H9 (cell line): ENCODE data around the gene CDRT4. TPM values are rescaled to one million over a fixed set of nuclear protein-coding genes. Genes with fewer than 3 reads are reported as not detected.
A peak's percentile ranks its signal among the peaks of the same experiment; 100 is the strongest.

Experiments
- DNase-seq: peaks from one replicate; pipeline ENCODE4 v3.0.0-alpha.2; 2017
- H2AFZ ChIP-seq: one replicate; pipeline ENCODE4 v1.6.1; 2013; ENCODE audit warnings: mild to moderate bottlenecking, low read length, control low read depth, moderate library complexity
- H2AK5ac ChIP-seq: 2 replicates; pipeline ENCODE4 v1.6.1; 2013; ENCODE audit warnings: low read length, control low read depth, mixed read lengths; ENCODE audit not compliant: insufficient read length
- H2BK120ac ChIP-seq: one replicate; pipeline ENCODE4 v1.6.1; 2013; ENCODE audit warnings: low read depth, mild to moderate bottlenecking, low read length, control low read depth, inconsistent platforms; ENCODE audit not compliant: poor library complexity, severe bottlenecking
- H2BK12ac ChIP-seq: 2 replicates; pipeline ENCODE4 v1.6.1; 2013; ENCODE audit warnings: low read length, control low read depth, mixed read lengths, low read depth; ENCODE audit not compliant: insufficient read length
- H2BK15ac ChIP-seq: 2 replicates; pipeline ENCODE4 v1.6.1; 2013; ENCODE audit warnings: low read depth, low read length, control low read depth
- H2BK20ac ChIP-seq: one replicate; pipeline ENCODE4 v1.6.1; 2013; ENCODE audit warnings: low read depth, mild to moderate bottlenecking, low read length, control low read depth, inconsistent platforms; ENCODE audit not compliant: poor library complexity, severe bottlenecking
- H2BK5ac ChIP-seq: 2 replicates; pipeline ENCODE4 v1.6.1; 2013; ENCODE audit warnings: low read length, control low read depth, mixed read lengths; ENCODE audit not compliant: insufficient read length
- H3K14ac ChIP-seq: 2 replicates; pipeline ENCODE4 v1.6.1; 2013; ENCODE audit warnings: low read length, control low read depth; ENCODE audit not compliant: insufficient read depth
- H3K18ac ChIP-seq: 2 replicates; pipeline ENCODE4 v1.6.1; 2013; ENCODE audit warnings: low read depth, mild to moderate bottlenecking, mixed read lengths, low read length, control low read depth; ENCODE audit not compliant: insufficient read length
- H3K23ac ChIP-seq: 2 replicates; pipeline ENCODE4 v1.6.1; 2013; ENCODE audit warnings: low read length, control low read depth, mixed read lengths, low read depth; ENCODE audit not compliant: insufficient read length
- H3K23me2 ChIP-seq: 2 replicates; pipeline ENCODE4 v1.6.1; 2013; ENCODE audit warnings: low read depth, mild to moderate bottlenecking, mixed read lengths, low read length, control low read depth; ENCODE audit not compliant: insufficient read length, poor library complexity, severe bottlenecking
- H3K27ac ChIP-seq: 2 replicates; pipeline ENCODE4 v1.5.1; 2013; ENCODE audit warnings: low read length, control low read depth, mixed read lengths, low read depth; ENCODE audit not compliant: insufficient read length
- H3K27me3 ChIP-seq: 2 replicates; pipeline ENCODE4 v1.6.1; 2013; ENCODE audit warnings: low read length, control low read depth, inconsistent platforms; ENCODE audit not compliant: insufficient read depth
- H3K4ac ChIP-seq: 2 replicates; pipeline ENCODE4 v1.6.1; 2013; ENCODE audit warnings: low read depth, mild to moderate bottlenecking, control low read depth, inconsistent platforms, low read length, moderate library complexity
- H3K4me1 ChIP-seq: 2 replicates; pipeline ENCODE4 v1.6.1; 2013; ENCODE audit warnings: low read length, control low read depth, inconsistent platforms; ENCODE audit not compliant: insufficient read depth
- H3K4me2 ChIP-seq: 2 replicates; pipeline ENCODE4 v1.6.1; 2013; ENCODE audit warnings: low read length, control low read depth, mixed read lengths; ENCODE audit not compliant: insufficient read length, insufficient read depth
- H3K56ac ChIP-seq: 2 replicates; pipeline ENCODE4 v1.6.1; 2013; ENCODE audit warnings: low read depth, mild to moderate bottlenecking, mixed read lengths, low read length, control low read depth; ENCODE audit not compliant: insufficient read length
- H3K79me1 ChIP-seq: 2 replicates; pipeline ENCODE4 v1.6.1; 2013; ENCODE audit warnings: low read depth, mild to moderate bottlenecking, moderate library complexity, low read length, control low read depth, inconsistent platforms; ENCODE audit not compliant: insufficient read depth, poor library complexity, severe bottlenecking
- H3K79me2 ChIP-seq: 2 replicates; pipeline ENCODE4 v1.6.1; 2013; ENCODE audit warnings: low read length, control low read depth, inconsistent platforms; ENCODE audit not compliant: insufficient read depth
- H3K9ac ChIP-seq: 2 replicates; pipeline ENCODE4 v1.6.1; 2013; ENCODE audit warnings: low read length, control low read depth, mixed read lengths; ENCODE audit not compliant: insufficient read length; ENCODE audit errors: extremely low read depth
- H3K9me3 ChIP-seq: one replicate; pipeline ENCODE4 v1.6.1; 2013; ENCODE audit warnings: low read depth, low read length, inconsistent platforms; ENCODE audit not compliant: control insufficient read depth
- H3T11ph ChIP-seq: one replicate; pipeline ENCODE4 v1.6.1; 2013; ENCODE audit warnings: mild to moderate bottlenecking, low read length, control low read depth, inconsistent platforms
- H4K20me1 ChIP-seq: one replicate; pipeline ENCODE4 v1.6.1; 2013; ENCODE audit not compliant: control insufficient read depth, insufficient read length, insufficient read depth
- H4K5ac ChIP-seq: 2 replicates; pipeline ENCODE4 v1.6.1; 2013; ENCODE audit warnings: low read depth, mild to moderate bottlenecking, mixed read lengths, low read length, control low read depth; ENCODE audit not compliant: insufficient read length
- H4K8ac ChIP-seq: replicated peaks from 2 replicates; pipeline ENCODE4 v1.6.1; 2013; ENCODE audit warnings: low read length, control low read depth, mixed read lengths, low read depth; ENCODE audit not compliant: insufficient read length
- H4K91ac ChIP-seq: 2 replicates; pipeline ENCODE4 v1.6.1; 2013; ENCODE audit warnings: low read depth, mild to moderate bottlenecking, moderate library complexity, mixed read lengths, low read length, control low read depth; ENCODE audit not compliant: insufficient read length
- H3K27ac Mint-ChIP-seq, 3 experiments: 2 replicates in 2 of 3; 3 replicates in 1 of 3; pipeline ENCODE4 v1.8.0; 2020 to 2021; ENCODE audit warnings: mixed read lengths in 3 of 3, mild to moderate bottlenecking in 1 of 3, moderate library complexity in 1 of 3
- H3K27me3 Mint-ChIP-seq: 2 replicates; pipeline ENCODE4 v1.8.0; 2021; ENCODE audit warnings: low read depth, mild to moderate bottlenecking, moderate library complexity, mixed read lengths
- H3K36me3 Mint-ChIP-seq, 3 experiments: 2 replicates in 2 of 3; 3 replicates in 1 of 3; pipeline ENCODE4 v1.8.0; 2020 to 2021; ENCODE audit warnings: low read depth in 3 of 3, mixed read lengths in 3 of 3; ENCODE audit not compliant: insufficient read depth in 1 of 3
- H3K4me1 Mint-ChIP-seq, 2 experiments: 2 replicates each; pipeline ENCODE4 v1.8.0; 2020; ENCODE audit warnings: mixed read lengths in 2 of 2
- H3K4me3 Mint-ChIP-seq, 2 experiments: 2 replicates in 1 of 2; 3 replicates in 1 of 2; pipeline ENCODE4 v1.8.0; 2020 to 2021; ENCODE audit warnings: mild to moderate bottlenecking in 2 of 2, mixed read lengths in 2 of 2, moderate library complexity in 1 of 2
- H3K9me3 Mint-ChIP-seq, 2 experiments: 2 replicates in 1 of 2; 3 replicates in 1 of 2; pipeline ENCODE4 v1.8.0; 2020; ENCODE audit warnings: mild to moderate bottlenecking in 2 of 2, mixed read lengths in 2 of 2, moderate library complexity in 1 of 2
- CTCF ChIP-seq: fragments of 200-600 bp; sonication (generic); conservative IDR thresholded peaks from 3 replicates; pipeline ENCODE4 v1.8.0; 2021; ENCODE audit warnings: antibody characterized with exemption, mild to moderate bottlenecking
- WGBS: extraction: QIAGEN DNeasy Blood & Tissue Kit; methylation state at CpG from one replicate; pipeline ENCODE4 v1.1.7; 2013; ENCODE audit warnings: missing lambda C conversion rate, low lambda C conversion rate, mixed read lengths; ENCODE audit not compliant: insufficient read length; ENCODE audit errors: extremely low coverage; 5-methylcytosine and 5-hydroxymethylcytosine counted together
- total RNA-seq: library from RNA; stranded (reverse); gene quantifications from 2 replicates; pipeline ENCODE4 v1.2.1, GENCODE V29; 2021

The CDRT4 gene
- total RNA-seq, 1 experiment from 2014 or later: 3.8 TPM

DNA sequence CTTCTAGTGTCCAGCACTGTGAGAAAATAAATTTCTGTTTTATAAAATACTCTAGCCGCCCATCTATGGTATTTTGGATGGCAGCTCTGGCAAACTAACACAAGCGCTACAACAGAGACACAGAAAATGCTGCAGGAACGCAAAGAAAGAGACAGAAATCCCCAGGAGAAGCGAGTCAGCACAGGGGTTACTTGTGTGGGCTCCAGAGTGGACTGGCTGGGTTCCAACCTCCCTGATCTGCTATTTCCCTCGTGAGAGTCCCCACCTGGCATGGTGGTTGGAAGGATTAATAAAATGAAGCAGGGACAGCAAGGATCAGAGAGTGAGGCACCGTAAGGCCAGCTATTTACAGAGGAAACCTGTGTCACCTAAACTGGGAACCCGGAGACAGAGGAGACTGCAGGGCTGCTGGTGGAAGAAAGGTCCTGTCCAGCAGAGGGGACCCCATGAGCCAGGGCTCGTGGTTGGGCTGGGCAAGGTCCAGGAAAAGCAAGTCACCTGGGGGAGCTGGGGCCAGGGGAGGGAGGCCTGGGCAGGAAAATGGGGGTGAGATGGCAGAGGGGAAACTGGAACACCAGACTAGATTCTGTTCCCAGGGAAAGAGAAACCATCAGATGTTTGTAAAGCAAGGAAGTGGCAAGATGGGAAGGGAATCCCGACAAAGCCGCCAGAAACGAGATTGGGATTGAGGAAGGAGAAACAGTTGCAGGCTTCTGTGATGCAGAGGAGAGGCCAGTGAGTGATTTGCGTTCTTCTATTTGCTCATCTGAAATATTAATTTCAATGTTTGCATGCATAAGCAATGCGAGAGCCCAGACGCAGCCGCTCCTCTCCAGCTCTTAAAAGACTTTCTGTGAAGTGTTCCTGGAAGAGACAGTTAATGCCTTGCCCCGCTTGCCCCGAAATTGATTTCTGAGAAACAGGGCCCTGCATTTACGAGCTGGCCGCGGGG is 63.0 kb downstream of the CDRT4 start:
- no peaks in the 10 kb centered on the region for H3K27me3 ChIP-seq

More for the DNA sequence above, 63.0 kb downstream of the CDRT4 start:
- H2BK5ac ChIP-seq: no peak overlapping the region
- H3K79me1 ChIP-seq: no peaks in the 10 kb centered on the region
- no peaks in the 10 kb centered on the region for H3K9me3 ChIP-seq
- H3K36me3 Mint-ChIP-seq: no peaks in the 10 kb centered on the region
- H4K20me1 ChIP-seq: no peaks in the 10 kb centered on the region
- no peak for TF ChIP-seq CTCF
- H3K4me1 Mint-ChIP-seq: 0 out of 4 replicates have a peak, but pooled peaks cover 0 to 4% of the 10 kb centered on the region in 2 experiments
- H2AK5ac ChIP-seq: no peak overlapping the region
- H3K27me3 Mint-ChIP-seq: peaks cover 4% of the 10 kb centered on the region
- no CpG with 5 or more reads among the region's 20 CpGs for WGBS
- no peaks in the 10 kb centered on the region for H3K79me2 ChIP-seq
- H3K56ac ChIP-seq: no peak overlapping the region
- H2BK20ac ChIP-seq: no peak overlapping the region
- H4K5ac ChIP-seq: no peak overlapping the region
- H3K23ac ChIP-seq: no peak overlapping the region
- no peaks in the 10 kb centered on the region for H3K23me2 ChIP-seq
- no peak overlapping the region for H3K14ac ChIP-seq
- no peak overlapping the region for H2BK12ac ChIP-seq
- no peak overlapping the region for H2AFZ ChIP-seq
- H3K4me3 Mint-ChIP-seq: no peak overlapping the region; a peak in 1 of 5 replicates
- no peak overlapping the region for H3K4ac ChIP-seq
- H2BK15ac ChIP-seq: no peak overlapping the region
- H3T11ph ChIP-seq: no peak overlapping the region
- H3K4me2 ChIP-seq: no peak overlapping the region
- H3K4me1 ChIP-seq: no peaks in the 10 kb centered on the region
- no peaks in the 10 kb centered on the region for H3K9me3 Mint-ChIP-seq
- H3K27ac ChIP-seq: no peak overlapping the region
- no peak overlapping the region for H3K18ac ChIP-seq
- H3K27ac Mint-ChIP-seq: peak overlapping the region in 1 of 3 experiments; percentile 24; a peak in 1 of 7 replicates
- no peak for DNase-seq
- H2BK120ac ChIP-seq: no peak overlapping the region
- no peak overlapping the region for H4K8ac ChIP-seq
- no peak overlapping the region for H4K91ac ChIP-seq
- H3K9ac ChIP-seq: no peak overlapping the region
